ENCODE results near the gene PNPLA6.
"Not testable (repeated sequence)": the region's sequence is repeated elsewhere in the genome, so short reads cannot be mapped to it uniquely, and the experiment has no call there.

Gene PNPLA6

DNA sequence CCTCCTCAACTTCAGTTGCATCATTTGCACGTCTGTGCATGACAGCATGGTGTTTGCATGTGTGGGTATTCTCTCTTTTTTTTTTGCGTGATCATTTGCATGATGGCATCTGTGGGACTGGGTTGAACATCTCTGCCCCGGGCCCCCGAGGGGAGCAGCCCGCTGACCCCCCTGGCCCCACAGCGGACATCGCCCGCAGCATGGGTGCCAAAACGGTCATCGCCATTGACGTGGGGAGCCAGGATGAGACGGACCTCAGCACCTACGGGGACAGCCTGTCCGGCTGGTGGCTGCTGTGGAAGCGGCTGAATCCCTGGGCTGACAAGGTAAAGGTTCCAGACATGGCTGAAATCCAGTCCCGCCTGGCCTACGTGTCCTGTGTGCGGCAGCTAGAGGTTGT lies 23.1 kb downstream of the PNPLA6 start:
- no peak for DNase-seq

DNA sequence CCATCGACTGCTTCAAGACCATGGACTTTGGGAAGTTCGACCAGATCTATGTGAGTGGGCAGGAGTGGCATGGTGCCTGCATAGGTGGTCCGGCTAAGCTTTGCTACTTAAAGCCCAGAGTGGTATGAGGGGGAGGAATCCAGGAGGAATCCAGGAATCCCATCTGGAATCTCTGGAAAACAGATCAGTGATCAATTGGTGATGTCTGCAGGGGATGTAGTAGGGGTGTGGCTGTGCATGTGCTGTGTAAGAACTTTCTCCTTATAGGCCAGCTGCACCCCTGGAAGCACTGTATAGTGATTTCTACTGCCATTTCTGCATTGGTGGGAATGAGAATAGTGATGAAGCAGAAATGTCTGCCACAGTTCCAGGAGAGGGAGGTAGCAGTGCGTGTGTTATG lies 23.6 kb downstream of the PNPLA6 start:
- no peak for DNase-seq

DNA sequence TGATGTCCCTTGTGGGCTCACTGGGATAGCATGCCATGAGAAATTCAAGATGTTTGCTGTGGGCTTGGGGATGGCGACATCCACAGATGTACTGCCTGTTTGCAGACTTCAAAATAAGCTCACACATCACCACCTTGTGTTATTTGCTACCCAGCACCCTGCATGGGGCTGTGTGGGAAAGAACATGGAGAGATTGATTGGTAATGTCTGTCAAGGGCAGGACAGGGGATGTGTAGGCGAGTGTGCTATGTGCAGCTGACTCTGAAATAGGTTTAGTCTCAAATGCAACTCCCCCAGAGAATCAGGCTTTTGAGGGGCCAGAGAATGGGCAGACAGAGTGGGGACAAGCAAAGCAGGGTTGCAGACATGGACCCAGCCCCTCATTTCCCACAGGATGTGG lies 24.7 kb downstream of the PNPLA6 start:
- no peak for DNase-seq

DNA sequence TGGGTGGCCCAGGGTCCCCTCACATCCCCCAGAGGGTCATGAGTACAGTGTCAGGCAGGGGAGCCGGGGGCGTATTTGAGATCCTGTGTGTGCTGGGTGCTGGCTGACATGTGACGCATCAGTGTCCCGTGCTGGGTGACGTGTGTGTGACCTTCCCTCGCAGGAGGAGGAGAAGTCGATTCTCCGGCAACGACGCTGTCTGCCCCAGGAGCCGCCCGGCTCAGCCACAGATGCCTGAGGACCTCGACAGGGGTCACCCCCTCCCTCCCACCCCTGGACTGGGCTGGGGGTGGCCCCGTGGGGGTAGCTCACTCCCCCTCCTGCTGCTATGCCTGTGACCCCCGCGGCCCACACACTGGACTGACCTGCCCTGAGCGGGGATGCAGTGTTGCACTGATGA lies 25.8 kb downstream of the PNPLA6 start:
- no peak for DNase-seq

DNA sequence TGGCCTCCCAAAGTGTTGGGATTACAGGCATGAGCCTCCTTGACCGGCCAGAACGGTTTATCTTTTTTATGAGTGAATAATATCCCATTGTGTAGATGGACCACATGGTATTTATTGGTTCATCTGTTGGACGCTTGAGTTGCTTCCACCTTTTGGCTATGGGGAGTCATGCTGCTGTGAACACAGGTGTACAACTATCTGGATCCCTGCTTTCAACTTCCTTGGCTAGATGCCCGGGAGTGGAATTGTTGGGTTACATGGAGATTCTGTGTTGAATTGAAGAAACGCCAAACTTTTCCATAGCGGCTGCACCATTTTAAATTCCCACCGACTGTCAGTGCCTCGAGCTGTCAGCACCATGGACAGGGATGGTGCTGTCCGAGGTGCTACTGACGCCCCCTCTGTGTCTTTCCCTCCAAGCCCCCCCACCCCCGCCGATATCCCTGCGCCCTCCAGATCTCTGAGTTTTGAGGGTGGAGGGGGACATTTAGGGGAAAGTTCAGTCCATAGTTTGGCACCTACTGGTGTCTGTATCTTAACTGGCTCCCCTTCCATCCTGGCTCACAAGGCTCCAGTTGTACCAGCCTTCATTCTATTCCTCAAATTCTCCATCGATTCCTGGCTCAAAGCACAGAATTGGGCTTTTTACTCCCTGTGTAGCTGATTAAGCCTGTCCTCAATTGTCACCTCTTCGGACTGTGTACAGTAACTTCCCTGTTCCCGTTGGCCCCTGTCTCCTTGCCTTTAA lies 27.3 kb downstream of the PNPLA6 start:
- no peak for DNase-seq

DNA sequence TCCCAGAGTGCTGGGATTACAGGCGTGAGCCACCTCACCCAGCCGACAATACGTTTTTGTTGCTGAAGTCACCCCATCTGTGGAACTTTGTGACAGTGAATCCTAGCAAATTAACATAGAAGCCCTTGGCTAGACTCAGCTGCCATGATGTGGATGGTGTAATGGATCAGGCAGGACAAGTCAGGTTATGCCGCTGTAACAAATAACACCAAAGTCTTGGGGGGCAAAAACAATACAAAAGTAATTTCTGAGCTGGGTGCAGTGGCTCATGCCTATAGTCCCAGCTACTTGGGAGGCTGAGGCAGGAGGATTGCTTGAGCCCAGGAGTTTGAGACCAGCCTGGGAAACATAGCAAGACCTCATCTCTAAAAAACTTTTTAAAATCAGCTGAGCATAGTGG lies 29.3 kb downstream of the PNPLA6 start:
- no peak for DNase-seq

DNA sequence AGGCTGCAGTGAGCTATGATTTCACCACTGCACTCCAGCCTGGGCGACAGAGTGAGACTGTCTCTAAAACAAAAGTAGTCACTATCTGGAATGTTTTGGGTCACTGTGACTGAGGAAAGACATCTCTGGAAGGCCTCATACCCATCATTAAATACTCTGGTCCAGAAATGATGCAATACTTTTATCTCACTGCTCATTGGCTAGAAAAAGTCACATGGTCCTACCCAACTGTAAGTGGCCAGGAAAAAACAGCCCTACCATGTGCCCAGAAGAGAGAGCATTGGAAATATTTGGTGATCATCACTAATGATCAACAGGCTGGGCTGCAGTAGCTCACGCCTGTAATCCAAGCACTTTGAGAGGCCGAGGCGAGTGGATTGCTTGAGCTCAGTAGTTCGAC lies 29.8 kb downstream of the PNPLA6 start:
- DNase-seq = no peak

DNA sequence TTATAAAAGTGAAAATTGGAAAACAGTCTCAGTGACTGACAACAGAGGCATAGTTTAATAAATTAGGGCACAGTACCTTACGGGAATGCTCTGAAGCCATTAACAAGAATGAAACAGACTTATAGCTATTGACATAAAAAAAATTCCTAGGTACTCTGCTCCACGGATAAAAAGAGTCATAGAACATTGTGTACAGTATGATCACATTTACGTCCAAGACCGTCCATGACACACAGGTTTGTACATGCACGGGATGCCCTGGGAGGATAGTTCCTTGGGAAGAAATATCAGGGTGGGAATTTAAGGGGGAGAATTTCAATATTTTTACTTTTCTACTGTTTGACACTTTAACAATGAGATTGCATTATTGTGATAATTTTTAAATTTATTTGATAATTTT lies 35.2 kb downstream of the PNPLA6 start:
- DNase-seq = no peak

DNA sequence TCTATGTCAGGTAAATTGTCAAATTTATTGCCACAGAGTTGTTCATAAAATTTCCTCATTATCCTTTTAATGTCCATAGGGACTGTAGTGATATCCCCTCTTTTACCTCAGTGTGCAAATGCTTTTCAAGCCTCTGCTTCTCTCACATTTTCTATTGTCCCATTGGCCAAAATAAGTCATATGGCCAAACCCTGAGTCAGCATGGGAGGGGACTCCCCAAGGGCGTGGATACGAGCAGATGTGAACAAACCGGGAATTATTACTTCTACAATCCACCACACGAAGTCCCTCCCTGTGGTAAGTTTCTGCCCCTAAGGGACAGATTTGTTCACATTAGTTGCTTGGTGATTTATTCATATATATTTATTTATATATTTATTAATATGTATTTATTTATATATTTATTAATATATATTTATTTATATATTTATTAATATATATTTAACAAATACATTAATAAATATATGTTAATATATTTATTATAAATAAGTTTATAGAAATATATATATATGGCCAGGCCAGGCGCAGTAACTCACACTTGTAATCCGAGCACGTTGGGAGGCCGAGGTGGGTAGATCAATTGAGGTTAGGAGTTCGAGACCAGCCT lies 40.0 kb downstream of the PNPLA6 start:
- no peak for DNase-seq

DNA sequence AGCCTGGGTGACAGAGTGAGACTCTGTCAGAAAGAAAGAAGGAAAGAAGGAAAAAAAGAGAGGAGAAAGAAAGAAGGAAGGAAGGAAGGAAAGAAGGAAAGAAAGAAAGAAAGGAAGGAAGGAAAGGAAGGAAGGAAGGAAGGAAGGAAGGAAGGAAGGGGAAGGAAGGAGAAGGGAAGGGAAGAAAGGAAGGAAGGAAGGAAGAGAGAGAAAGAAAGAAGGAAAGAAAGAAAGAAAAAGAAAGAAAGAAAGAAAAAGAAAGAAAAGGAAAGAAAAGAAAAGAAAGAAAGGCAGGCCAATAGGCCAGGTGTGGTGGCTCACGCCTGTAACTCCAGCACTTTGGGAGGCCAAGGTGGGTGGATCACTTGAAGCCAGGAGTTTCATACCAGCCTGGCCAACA lies 41.9 kb downstream of the PNPLA6 start:
- not testable (repeated sequence) for DNase-seq

DNA sequence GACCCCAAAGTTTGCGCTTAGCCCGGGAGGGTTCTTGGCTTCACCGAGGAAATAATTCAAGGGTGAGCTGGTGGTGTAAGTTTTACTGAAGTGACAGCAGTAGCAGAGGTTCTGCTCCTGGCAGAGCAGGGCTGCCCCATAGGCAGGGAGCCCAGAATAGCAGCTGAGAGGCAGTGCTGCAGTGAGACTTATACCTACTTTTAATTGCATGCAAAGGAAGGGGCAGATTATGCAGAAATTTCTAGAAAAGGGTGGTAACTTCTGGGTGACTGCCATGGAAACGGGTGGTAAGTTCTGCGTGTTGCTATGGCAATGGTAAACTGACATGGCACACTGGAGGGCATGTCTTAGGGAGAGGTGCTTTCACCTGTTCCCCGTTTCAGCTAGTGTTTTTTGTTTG lies 42.6 kb downstream of the PNPLA6 start:
- no peak for DNase-seq

DNA sequence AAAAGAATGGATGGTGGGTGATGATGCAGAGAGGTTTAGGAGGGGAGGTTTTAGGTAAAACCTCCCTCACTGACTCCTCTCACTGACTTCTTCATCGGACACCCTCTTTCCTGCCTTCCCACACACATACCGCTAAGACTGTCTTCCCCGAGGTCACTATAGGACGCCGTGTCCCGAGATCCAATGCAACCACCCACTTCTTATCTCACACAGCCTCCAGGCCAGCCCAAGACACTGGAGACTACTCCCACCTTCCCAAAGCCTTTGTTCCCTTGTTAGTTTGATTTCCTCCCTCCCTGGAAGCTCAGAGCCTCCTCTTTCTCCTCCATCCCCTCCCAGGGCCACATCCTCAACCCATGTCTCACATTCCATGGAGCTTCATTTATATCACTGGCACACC lies 43.7 kb downstream of the PNPLA6 start:
- no peak for DNase-seq

DNA sequence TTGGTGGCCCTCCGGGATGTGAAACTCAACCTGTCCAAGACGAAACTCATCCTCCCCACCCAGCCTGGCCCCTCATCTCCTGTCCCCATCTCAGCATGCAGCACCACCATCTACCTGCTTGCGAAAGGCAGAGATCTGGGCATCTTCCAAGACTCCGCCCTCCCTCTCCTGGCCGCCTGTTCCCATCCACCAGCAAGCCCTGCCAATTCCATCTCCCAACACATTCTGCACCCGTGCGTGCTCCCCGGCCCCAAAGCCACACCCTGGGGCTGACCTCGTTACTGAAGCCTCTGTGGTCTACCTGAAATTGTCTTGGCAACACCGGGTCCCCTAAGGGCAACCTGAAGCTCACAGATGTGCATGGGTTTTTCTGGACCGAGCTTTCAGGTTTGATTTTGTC lies 46.9 kb downstream of the PNPLA6 start:
- no peak for DNase-seq

DNA sequence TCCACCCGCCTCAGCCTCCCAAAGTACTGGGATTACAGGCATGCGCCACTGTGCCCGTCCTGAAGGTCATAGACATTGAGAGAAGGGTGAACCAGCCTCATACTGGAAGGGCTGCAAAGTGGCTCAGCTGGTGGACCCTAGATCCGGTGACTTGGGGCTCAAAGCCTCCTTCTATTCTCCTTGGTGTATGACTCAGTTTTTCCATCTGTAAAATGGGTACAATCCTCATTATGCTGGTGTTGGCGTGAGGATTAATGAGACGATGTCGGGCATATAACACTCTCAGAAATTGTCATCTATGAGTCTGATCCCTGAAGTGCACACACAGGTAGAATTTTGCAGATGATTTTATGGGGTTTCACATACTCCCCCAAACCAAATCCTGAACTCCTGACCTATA lies 54.3 kb downstream of the PNPLA6 start:
- no peak for DNase-seq

DNA sequence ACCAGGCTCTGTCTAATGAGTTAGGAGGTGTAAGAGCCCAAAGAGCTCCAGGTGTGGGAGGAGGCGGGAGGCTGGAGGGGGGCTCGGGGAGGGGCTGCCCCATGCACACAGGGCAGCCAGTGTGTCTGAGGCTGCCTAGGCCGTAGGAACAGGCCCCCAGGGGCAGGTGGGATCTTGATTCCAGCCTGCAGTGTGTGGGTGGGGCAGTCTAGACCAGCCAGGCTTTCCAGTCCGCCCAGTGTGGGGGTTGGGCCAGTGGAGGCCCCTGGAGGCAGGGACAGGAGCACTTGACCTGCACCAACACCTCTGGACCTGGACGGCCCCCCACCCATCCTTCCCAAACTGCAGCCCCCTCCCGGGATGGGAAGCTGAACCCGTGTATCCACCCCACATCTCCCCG lies 54.7 kb downstream of the PNPLA6 start:
- no peak for DNase-seq

DNA sequence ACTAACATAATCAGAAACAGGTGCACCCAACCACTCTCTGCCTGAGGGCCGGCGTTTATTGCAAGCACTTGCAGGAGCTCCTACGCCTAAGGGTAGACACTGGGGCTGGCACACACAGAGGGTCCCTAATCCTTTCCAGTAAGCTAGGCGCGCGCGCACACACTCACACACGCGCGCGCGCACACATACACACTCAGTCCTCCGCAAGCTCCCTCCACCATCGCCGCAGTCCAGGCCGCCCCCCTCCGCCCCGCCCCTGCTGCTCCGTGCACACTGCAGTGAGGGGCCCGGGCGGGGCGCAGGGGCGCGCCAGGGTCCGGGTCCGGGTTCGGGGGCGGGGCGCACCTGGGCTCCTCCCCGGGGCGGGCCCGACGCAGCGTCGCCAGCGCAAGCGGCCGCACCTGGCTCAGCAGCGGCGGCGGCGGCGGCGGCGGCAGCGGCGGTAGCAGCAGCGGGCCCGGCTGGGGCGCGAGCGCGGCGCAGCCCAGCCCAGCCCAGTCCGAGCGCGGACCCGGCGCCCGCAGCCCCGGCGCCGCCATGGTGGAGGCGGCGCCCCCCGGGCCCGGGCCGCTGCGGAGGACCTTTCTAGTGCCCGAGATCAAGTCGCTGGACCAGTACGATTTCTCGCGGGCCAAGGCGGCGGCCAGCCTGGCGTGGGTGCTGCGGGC lies 60.1 kb downstream of the PNPLA6 start, which contains the start of gene CAMSAP3:
CAMSAP3 (plus strand) TSS at position 398 of the 668 bp plus-strand sequence; CDS start at position 538, 140 bp downstream.
- peak; percentile 72 for DNase-seq

DNA sequence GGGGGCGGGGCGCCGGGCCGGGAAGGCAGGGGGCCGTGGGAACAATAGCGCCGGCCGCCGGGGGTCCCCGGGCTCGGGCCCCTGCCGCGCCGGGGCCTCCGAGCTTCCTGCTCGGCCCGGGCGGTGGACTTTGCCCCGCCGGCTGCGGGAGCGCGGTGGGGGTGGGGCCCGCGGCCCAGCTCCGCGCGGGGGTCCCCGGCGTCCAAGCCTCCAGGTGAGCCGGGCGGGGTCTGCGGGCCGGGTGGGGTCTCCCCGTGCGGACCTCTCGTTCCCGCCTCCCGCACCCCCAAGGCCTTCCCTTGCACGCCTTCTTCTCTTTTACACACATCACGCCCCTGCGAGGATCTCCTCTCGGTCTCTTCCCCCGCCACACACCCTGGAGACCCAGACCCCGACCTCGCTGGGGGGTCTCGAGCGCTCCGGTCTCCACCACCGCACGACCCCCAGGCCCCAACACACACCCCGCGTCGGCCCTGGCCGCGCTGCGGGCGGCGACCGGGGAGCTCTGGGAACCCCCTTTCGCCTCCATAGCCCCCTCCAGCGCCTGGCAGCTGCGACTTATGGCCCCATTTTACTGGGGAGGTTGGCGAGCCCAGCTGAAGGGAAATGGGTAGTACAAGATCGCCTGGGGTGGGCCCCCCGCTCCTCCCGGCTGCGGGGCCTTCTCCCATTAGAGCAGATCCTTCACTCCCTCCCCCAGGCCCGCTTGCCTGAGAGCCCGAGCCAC lies 60.9 kb downstream of the PNPLA6 start:
- no peak for DNase-seq

DNA sequence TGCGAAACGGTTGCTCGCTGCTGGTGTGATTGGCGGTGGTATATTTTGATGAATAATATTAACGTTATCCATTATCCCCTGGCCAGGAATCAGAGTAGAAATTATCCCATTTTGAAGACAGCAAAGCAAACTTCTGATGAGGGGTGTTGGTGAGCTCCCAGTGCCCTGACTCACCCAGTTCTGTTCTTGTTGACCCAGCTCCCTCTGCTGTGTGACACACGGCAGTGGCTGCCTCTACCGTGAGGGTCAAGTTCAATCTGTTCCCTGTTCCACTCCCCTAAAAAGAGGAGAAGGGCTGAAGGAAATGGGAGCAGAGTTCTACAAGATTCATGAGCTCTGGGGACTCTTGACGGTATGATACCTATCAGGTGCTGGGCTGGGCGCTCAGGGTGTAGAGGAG lies 62.2 kb downstream of the PNPLA6 start:
- no peak for DNase-seq

DNA sequence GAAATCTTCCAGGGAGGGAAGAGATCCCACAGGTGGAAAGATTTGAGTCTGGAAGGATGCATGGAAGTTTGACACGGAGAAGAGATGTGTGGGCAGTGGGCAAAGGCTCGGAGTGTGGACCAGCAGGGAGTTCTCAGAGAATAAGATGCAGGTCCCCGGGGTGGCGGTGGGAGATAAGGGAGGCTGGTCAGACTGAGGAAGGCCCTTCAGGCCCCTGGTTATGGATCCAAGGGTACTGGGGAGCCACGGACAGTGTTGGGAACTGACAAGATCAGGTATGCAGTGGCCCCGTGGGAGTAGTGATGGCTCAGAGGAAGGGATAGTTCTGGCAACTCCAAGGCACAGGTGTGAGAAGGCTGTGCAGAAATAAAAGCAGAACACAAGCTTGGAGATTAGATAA lies 62.7 kb downstream of the PNPLA6 start:
- no peak for DNase-seq

DNA sequence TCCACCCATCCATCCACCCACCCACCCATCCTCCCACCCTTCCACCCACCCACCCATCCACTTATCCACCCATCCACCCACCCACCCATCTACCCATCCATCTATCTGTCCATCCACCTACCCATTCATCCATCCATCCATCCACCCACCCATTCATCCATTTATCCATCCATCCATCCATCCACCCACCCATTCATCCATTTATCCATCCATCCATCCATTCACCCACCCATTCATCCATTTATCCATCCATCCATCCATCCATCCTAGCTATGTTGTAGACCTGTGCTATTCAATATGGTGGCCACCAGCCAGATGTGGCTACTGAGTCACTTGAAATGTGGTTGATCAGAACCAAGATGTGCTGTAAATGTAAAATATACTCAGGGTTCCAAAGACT lies 65.2 kb downstream of the PNPLA6 start:
- DNase-seq = no peak

DNA sequence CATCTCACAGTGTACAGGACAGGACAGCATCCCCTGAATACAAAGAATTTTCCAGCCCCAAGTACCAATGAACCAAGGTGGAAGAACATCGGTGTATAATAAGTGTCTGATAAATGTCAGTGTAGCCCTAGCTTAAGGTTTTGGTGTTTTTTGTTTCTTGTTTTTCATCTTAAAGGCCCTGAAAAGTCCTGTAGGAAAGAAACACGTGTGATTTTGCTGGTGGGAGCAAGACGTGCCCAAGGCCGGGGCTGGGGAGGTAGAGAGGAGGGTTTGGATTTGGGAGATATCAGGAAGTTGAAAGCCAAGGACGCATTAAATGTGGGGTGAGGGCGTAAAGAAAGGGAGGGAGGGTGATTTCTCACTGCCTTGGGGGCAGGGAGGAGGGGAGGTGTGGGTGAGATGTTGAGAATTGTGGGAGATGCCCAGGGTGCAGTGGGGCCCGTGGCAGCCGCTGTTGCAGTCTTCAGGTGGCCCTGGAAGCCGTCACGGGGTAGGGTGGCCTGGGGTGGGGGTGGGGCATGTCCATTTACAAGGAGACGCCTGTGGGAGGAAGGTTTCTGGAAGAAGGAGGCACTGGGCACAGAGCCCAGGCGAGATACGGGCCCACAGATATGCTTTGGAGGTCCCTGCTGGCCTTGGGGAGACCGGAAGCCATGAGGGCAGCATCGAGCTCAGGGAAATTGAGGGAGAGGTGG lies 66.9 kb downstream of the PNPLA6 start:
- DNase-seq = no peak

DNA sequence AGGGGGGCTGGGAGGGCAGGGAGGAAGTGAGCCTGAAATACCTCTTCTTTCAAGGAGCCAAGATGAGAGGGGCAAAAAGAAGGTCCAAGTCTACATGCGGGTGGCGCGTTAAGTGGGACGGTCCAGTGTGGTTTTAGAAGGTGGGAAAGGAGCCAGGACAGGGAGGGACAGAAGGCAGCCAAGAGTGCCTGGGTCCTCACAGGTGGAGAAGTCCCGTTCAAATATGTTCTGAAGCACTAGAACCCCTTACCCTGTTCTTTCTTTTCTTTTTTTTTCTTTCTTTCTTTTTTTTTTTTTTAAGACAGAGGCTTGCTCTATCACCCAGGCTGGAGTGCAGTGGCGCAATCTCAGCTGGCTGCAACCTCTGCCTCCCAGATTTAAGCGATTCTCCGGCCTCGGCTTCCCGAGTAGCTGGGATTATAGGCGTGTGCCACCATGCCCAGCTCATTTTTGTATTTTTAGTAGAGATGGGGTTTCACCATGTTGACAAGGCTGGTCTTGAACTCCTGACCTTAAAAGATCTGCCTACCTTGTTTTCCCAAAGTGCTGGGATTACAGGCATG lies 67.5 kb downstream of the PNPLA6 start:
- DNase-seq = no peak

DNA sequence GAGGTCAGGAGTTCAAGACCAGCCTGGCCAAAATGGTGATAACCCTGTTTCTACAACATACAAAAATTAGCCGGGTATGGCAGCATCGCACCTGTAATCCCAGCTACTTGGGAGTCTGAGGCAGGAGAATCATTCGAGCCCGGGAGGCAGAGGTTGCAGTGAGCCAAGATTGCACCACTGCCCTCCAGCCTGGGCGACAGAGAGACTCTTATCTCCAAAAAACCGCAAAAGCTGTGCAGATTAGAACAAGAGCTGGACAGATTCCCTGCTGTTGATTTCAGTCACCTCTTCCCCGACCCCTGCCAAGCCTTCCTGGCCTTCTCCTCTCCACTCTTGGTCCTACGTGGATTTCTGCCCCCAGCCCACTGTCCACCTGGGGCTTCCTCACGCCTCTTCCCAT lies 68.4 kb downstream of the PNPLA6 start:
- no peak for DNase-seq

Data from activated CD8-positive, alpha-beta memory T cell treated with anti-CD3 and anti-CD28 coated beads, Interleukin-2, amount 50 U/mL, for 48 hours (primary cell).